Tibial nerve (tissue), 4 donors: ENCODE results near the gene AOAH.

Experiments
- CTCF ChIP-seq, 5 experiments: fragments of 200-600 bp in 3 of 5; fragments of 450-650 bp in 2 of 5; sonication (generic) in 3 of 5; IDR thresholded peaks; one replicate each; pipeline ENCODE4 v1.5.1; 2016 to 2019; ENCODE audit warnings: antibody characterized with exemption in 5 of 5, mild to moderate bottlenecking in 3 of 5, moderate library complexity in 2 of 5
- EP300 ChIP-seq, 2 donors: sonication (generic); formaldehyde crosslinking; IDR thresholded peaks; one replicate each; pipeline ENCODE4 v1.6.1; 2017; ENCODE audit warnings: antibody characterized with exemption in 2 of 2, mild to moderate bottlenecking in 1 of 2
- POLR2A ChIP-seq, 2 donors: fragments of 450-650 bp; IDR thresholded peaks; one replicate each; pipeline ENCODE4 v1.6.1; 2017; ENCODE audit warnings: antibody characterized with exemption in 2 of 2, mild to moderate bottlenecking in 2 of 2, moderate library complexity in 2 of 2

GRCh38 chr7:36602934-36603887 lies 121.1 kb downstream of the AOAH start:
- no peak for TF ChIP-seq CTCF (IDR thresholded peaks at IDR 0.05)
- no peak for TF ChIP-seq POLR2A (IDR thresholded peaks at IDR 0.05)
- TF ChIP-seq EP300 (IDR thresholded peaks at IDR 0.05), result no peak
